OCI-LY1 (cell line): ENCODE results near the gene ZNF469.

Experiments
- H2AFZ ChIP-seq: fragments of 200-600 bp; sonication (generic), shearing (Covaris generic); 2 replicates; pipeline ENCODE4 v1.6.0; 2014; ENCODE audit warnings: antibody characterized with exemption, mild to moderate bottlenecking, low read length
- H3F3A ChIP-seq: fragments of 200-600 bp; sonication (generic), shearing (Covaris generic); 2 replicates; pipeline ENCODE4 v1.6.0; 2014; ENCODE audit warnings: mild to moderate bottlenecking, antibody characterized with exemption, low read length, moderate library complexity; ENCODE audit not compliant: insufficient read depth
- H3K27ac ChIP-seq: fragments of 200-600 bp; sonication (generic); 2 replicates; pipeline ENCODE4 v1.5.1; 2014; ENCODE audit warnings: low read length, mixed run types, mild to moderate bottlenecking, low read depth; ENCODE audit not compliant: poor library complexity, severe bottlenecking
- H3K27me3 ChIP-seq: fragments of 200-600 bp; sonication (generic); 2 replicates; pipeline ENCODE4 v1.6.0; 2014; ENCODE audit warnings: antibody characterized with exemption, mild to moderate bottlenecking, low read length, moderate library complexity; ENCODE audit not compliant: insufficient read depth
- H3K36me3 ChIP-seq: fragments of 200-600 bp; sonication (generic); 2 replicates; pipeline ENCODE4 v1.6.1; 2014; ENCODE audit warnings: mild to moderate bottlenecking, antibody characterized with exemption, low read length, moderate library complexity, mixed read lengths; ENCODE audit not compliant: insufficient read depth
- H3K4me1 ChIP-seq: fragments of 200-600 bp; sonication (generic); 2 replicates; pipeline ENCODE4 v1.5.1; 2014; ENCODE audit warnings: mild to moderate bottlenecking, low read length, moderate library complexity; ENCODE audit not compliant: insufficient read depth, severe bottlenecking
- H3K4me2 ChIP-seq: fragments of 200-600 bp; sonication (generic), shearing (Covaris generic); 2 replicates; pipeline ENCODE4 v1.6.1; 2014; ENCODE audit warnings: low read length
- H3K4me3 ChIP-seq: fragments of 200-600 bp; sonication (generic); 2 replicates; pipeline ENCODE4 v1.5.1; 2014; ENCODE audit warnings: low read length, low read depth, mild to moderate bottlenecking, mixed read lengths; ENCODE audit not compliant: poor library complexity, severe bottlenecking
- H3K79me2 ChIP-seq: fragments of 200-600 bp; shearing (Covaris generic); 2 replicates; pipeline ENCODE4 v1.6.1; 2016; ENCODE audit warnings: mixed run types, low read length, mixed read lengths; ENCODE audit not compliant: insufficient read depth
- H3K9ac ChIP-seq: fragments of 200-600 bp; sonication (generic), shearing (Covaris generic); 2 replicates; pipeline ENCODE4 v1.6.1; 2014; ENCODE audit warnings: mild to moderate bottlenecking, low read length, mixed read lengths
- H3K9me2 ChIP-seq: fragments of 200-600 bp; sonication (generic), shearing (Covaris generic); 2 replicates; pipeline ENCODE4 v1.6.1; 2014; ENCODE audit warnings: low read depth, mild to moderate bottlenecking, low read length, mixed read lengths
- H3K9me3 ChIP-seq: fragments of 200-600 bp; shearing (Covaris generic); 2 replicates; pipeline ENCODE4 v1.6.1; 2014; ENCODE audit warnings: low read length, mixed read lengths
- H4K20me1 ChIP-seq: fragments of 200-600 bp; sonication (generic), shearing (Covaris generic); 2 replicates; pipeline ENCODE4 v1.6.0; 2016; ENCODE audit warnings: mild to moderate bottlenecking, low read length; ENCODE audit not compliant: insufficient read depth
- EZH2 ChIP-seq: fragments of 200-600 bp; sonication (generic), shearing (Covaris generic); IDR thresholded peaks from 2 replicates; pipeline ENCODE4 v1.8.0; 2017; ENCODE audit warnings: borderline replicate concordance, mixed run types, mild to moderate bottlenecking, antibody characterized with exemption, low read length, moderate library complexity, mixed read lengths
- TF ChIP-seq, protein P1 (sequence below): fragments of 200-600 bp; sonication (generic), shearing (Covaris generic); IDR thresholded peaks from 2 replicates; pipeline ENCODE4 v1.5.1; 2017; ENCODE audit warnings: mild to moderate bottlenecking, antibody characterized with exemption, low read length, moderate library complexity, mixed read lengths

Gene ZNF469, protein sequence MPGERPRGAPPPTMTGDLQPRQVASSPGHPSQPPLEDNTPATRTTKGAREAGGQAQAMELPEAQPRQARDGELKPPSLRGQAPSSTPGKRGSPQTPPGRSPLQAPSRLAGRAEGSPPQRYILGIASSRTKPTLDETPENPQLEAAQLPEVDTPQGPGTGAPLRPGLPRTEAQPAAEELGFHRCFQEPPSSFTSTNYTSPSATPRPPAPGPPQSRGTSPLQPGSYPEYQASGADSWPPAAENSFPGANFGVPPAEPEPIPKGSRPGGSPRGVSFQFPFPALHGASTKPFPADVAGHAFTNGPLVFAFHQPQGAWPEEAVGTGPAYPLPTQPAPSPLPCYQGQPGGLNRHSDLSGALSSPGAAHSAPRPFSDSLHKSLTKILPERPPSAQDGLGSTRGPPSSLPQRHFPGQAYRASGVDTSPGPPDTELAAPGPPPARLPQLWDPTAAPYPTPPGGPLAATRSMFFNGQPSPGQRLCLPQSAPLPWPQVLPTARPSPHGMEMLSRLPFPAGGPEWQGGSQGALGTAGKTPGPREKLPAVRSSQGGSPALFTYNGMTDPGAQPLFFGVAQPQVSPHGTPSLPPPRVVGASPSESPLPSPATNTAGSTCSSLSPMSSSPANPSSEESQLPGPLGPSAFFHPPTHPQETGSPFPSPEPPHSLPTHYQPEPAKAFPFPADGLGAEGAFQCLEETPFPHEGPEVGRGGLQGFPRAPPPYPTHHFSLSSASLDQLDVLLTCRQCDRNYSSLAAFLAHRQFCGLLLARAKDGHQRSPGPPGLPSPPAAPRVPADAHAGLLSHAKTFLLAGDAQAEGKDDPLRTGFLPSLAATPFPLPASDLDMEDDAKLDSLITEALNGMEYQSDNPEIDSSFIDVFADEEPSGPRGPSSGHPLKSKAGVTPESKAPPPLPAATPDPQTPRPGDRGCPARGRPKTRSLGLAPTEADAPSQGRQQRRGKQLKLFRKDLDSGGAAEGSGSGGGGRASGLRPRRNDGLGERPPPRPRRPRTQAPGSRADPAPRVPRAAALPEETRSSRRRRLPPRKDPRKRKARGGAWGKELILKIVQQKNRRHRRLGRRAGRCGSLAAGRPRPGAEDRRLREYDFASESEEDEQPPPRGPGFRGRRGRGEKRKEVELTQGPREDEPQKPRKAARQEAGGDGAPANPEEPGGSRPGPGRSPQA (N-terminal part only)

DNA sequence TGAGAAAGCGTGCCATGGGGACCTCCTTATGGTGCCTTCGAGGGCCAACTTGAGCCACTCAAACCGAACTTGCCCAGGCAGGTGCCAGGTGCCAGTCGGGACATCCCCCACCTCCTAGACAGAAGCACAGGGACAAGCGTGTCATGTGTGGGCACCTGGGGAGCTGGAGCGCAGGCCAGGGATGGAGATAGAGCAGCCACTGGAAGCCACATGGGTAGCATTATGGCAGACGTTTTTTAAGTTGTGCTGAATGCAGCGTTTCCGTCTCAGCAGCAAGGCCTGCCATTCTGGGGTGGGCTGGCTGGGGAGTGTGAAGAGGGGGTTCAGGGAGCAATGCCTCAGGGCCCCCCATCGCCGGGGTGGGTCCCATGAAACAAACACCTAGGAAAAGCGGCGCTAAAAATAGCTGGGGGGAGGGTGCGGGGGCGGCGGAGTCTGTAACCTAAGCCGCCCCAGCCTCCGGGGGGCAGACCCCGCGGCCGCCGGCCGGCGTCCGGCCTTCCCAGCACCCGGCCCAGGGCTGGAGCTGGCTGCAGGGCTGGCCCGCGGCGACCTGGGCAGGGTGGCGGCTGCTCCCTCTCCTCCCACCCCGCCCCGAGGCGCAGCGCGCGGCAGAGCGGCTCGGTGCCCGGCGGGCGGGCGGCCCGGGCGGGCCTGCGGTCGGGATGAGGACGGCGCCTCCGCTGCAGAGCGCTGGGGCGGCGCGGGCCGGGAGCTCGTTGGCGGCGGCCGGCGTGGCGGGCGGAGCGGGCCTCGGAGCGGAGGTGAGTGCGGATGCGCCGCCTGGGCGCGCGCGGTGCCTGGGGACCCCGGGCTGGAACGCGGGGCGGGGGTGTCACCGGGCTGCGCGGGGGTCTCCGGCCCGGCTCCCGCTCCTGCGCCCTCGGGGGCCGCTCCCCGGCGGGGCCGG is at the start of gene ZNF469:
Gene ZNF469, plus strand, starts transcription at position 469 of the 910 bp plus-strand sequence. CDS start 44,512 bp downstream, outside the sequence.
- no peak within 1 kb of the TSS for H3K4me3 ChIP-seq
- TF ChIP-seq, protein P1, sequence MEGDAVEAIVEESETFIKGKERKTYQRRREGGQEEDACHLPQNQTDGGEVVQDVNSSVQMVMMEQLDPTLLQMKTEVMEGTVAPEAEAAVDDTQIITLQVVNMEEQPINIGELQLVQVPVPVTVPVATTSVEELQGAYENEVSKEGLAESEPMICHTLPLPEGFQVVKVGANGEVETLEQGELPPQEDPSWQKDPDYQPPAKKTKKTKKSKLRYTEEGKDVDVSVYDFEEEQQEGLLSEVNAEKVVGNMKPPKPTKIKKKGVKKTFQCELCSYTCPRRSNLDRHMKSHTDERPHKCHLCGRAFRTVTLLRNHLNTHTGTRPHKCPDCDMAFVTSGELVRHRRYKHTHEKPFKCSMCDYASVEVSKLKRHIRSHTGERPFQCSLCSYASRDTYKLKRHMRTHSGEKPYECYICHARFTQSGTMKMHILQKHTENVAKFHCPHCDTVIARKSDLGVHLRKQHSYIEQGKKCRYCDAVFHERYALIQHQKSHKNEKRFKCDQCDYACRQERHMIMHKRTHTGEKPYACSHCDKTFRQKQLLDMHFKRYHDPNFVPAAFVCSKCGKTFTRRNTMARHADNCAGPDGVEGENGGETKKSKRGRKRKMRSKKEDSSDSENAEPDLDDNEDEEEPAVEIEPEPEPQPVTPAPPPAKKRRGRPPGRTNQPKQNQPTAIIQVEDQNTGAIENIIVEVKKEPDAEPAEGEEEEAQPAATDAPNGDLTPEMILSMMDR, result no peak
- no peak for TF ChIP-seq EZH2
- H3K9me2 ChIP-seq, result no peaks in the 10 kb centered on the region
- no peak within 1 kb of the TSS for H2AFZ ChIP-seq
- H3K27ac ChIP-seq, result no peak within 1 kb of the TSS
- no peaks in the 10 kb centered on the region for H3K9me3 ChIP-seq
- H3K36me3 ChIP-seq, result no peaks in the 10 kb centered on the region
- H3K79me2 ChIP-seq, result no peaks in the 10 kb centered on the region
- no peaks in the 10 kb centered on the region for H3F3A ChIP-seq
- H3K27me3 ChIP-seq, result no peaks in the 10 kb centered on the region; the same call in 1 of the 2 replicates
- no peak within 1 kb of the TSS for H3K9ac ChIP-seq
- no peaks in the 10 kb centered on the region for H3K4me1 ChIP-seq
- H3K4me2 ChIP-seq, result no peak within 1 kb of the TSS
- no peaks in the 10 kb centered on the region for H4K20me1 ChIP-seq

DNA sequence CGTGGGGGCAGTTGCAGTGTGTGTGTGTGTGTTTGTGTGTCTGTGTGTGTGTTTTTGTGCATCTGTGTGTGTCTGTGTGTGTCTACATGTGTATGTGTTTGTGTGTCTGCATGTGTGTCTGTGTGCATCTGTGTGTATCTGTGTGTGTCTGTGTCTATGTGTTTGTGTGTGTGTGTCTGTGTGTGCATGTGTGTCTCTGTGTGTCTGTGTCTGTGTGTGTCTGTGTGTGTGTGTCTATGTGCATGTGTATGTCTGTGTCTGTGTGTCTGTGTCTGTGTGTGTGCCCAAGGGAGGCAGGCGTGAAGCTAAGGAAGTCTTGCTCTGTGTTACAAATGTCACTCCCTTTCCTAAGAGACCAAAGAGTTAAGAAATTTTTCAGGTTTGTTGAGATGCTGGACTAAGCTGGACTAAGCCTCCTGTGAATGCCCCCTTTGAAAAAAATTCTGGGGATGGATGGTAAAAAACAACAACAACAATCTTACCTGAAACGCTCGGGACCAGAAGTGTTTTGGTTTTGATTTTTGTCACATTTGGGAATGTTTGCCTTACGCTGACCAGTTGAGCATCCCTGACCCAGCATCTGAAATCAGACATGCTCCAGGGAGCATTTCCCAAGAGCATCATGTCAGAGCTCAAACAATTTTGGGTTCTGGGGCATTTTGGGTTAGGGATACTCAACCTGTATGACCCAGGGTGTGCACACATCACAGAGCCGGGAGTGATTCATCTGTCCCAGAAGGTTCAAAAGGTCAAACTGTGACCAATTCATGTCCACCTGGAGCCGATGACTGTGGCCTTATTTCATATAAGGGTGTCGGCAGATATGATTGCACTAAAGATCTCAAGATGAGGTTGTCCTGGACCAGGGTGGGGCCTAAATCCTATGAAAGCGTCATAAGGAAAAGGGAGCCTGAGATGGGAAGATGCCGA is 48.6 kb upstream of the ZNF469 start:
- Histone ChIP-seq H3K4me2 (no peak overlapping the region), H3K27ac (no peak overlapping the region), H3K9me3 (no peaks in the 10 kb centered on the region), H3K36me3 (no peaks in the 10 kb centered on the region), H3F3A (no peaks in the 10 kb centered on the region), H3K9ac (no peak overlapping the region), H4K20me1 (no peaks in the 10 kb centered on the region), H2AFZ (no peak overlapping the region), H3K79me2 (no peaks in the 10 kb centered on the region), H3K9me2 (no peaks in the 10 kb centered on the region), H3K27me3 (no peaks in the 10 kb centered on the region; the same call in 1 of the 2 replicates), H3K4me3 (no peak overlapping the region), H3K4me1 (no peaks in the 10 kb centered on the region)
- TF ChIP-seq, protein P1, result no peak
- no peak for TF ChIP-seq EZH2
